Measurements from ENCODE around the gene NEO1.

Gene NEO1

DNA sequence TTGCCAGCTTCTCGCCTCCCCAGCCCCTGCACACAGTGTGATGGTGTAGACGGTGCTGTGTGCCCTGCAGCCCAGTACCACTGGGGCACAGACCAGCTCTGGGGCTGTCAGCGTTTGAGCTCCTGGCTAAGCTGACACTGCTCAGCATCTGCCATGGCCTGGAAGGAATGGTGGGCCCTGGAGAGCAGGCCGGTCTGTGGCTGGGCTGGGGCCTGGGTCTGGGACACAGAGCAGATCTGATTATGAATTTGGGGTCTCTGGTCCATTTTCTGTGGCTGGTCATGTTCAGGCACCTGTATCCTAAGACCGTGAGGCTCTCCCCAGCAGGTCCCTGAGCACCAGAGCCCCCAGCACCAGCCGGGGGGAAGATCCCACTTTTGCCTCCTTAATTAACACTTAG is 281.8 kb downstream of the NEO1 start:
- H3K4ac ChIP-seq (ENCODE audit: low read length) = no peak overlapping the region
- H3K79me1 ChIP-seq (ENCODE audit: low read depth, low read length) = no peaks in the 10 kb centered on the region
- no peak overlapping the region for H3K4me3 ChIP-seq (ENCODE audit: low read length in 2 of 2)
- no peak overlapping the region for H3K23ac ChIP-seq (ENCODE audit: low read depth, low read length, poor library complexity)
- no peak overlapping the region for H4K91ac ChIP-seq (ENCODE audit: low read depth, low read length, poor library complexity)
- no peak overlapping the region for H3K18ac ChIP-seq (ENCODE audit: low read length)
- no peaks in the 10 kb centered on the region for H3K9me3 ChIP-seq (replicated peaks in 1 of 2; ENCODE audit: control insufficient read depth in 2 of 2, insufficient read depth in 1 of 2, low read depth in 1 of 2, low read length in 2 of 2)
- WGBS, 2 donors (ENCODE audit: extremely low coverage in 2 of 2, insufficient read length in 2 of 2, insufficient replicate concordance in 1 of 2) = no CpG with 5 or more reads among the region's 6 CpGs
- no peak for DNase-seq (ENCODE audit: low spot score)
- H3K9ac ChIP-seq (ENCODE audit: low read depth, low read length, poor library complexity) = no peak overlapping the region
- H2BK12ac ChIP-seq (ENCODE audit: low read length) = no peak overlapping the region
- H3K4me1 ChIP-seq (ENCODE audit: control insufficient read depth in 2 of 2, insufficient read depth in 1 of 2, low read depth in 1 of 2, low read length in 2 of 2) = peaks cover 0 to 2% of the 10 kb centered on the region in 2 donors
- H2AFZ ChIP-seq (ENCODE audit: low read length) = no peak overlapping the region
- no peak overlapping the region for H3K14ac ChIP-seq (ENCODE audit: low read length)
- H3K4me2 ChIP-seq (ENCODE audit: insufficient read depth, low read length, poor library complexity, severe bottlenecking) = no peak overlapping the region
- no peak overlapping the region for H3K27ac ChIP-seq (replicated peaks; ENCODE audit: low read length)
- H2BK120ac ChIP-seq (ENCODE audit: low read depth, low read length) = no peak overlapping the region
- H2AK5ac ChIP-seq (ENCODE audit: low read depth, low read length) = no peak overlapping the region
- H3K27me3 ChIP-seq (ENCODE audit: control insufficient read depth in 3 of 3, insufficient read depth in 3 of 3, low read depth in 1 of 3, low read length in 3 of 3) = no peaks in the 10 kb centered on the region
- H4K8ac ChIP-seq (ENCODE audit: low read depth, low read length) = no peak overlapping the region
- no peak overlapping the region for H2BK5ac ChIP-seq (ENCODE audit: low read length)
- H2BK15ac ChIP-seq (ENCODE audit: low read length) = no peak overlapping the region
- no peaks in the 10 kb centered on the region for H3K36me3 ChIP-seq (replicated peaks in 1 of 2; ENCODE audit: control insufficient read depth in 2 of 2, insufficient read depth in 2 of 2, low read length in 2 of 2)

DNA sequence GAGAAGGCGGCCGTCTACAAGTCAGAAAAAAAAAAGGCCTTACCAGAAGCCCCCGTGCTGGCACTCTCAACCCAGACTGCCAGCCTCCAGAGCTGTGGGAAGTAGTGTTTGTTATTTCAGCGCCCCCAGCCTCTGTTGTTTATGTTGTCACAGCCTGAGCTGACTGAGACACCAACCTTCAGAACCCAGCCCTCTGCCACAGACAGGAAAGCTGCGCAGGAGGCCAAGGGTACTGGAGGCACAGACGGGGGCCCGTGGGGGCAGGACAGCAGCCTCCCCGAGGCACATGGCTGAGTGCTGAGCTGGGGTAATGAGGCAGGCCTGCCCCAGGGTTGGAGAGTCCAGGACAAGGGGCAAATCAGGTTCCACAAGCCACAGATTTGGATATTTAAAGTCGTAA is 282.8 kb downstream of the NEO1 start:
- no peak overlapping the region for H2BK12ac ChIP-seq (ENCODE audit: low read length)
- H3K36me3 ChIP-seq (replicated peaks in 1 of 2; ENCODE audit: control insufficient read depth in 2 of 2, insufficient read depth in 2 of 2, low read length in 2 of 2) = no peaks in the 10 kb centered on the region
- H3K4me1 ChIP-seq (ENCODE audit: control insufficient read depth in 2 of 2, insufficient read depth in 1 of 2, low read depth in 1 of 2, low read length in 2 of 2) = peaks cover 0 to 2% of the 10 kb centered on the region in 2 donors
- H2BK120ac ChIP-seq (ENCODE audit: low read depth, low read length) = no peak overlapping the region
- H2BK5ac ChIP-seq (ENCODE audit: low read length) = no peak overlapping the region
- H2AK5ac ChIP-seq (ENCODE audit: low read depth, low read length) = no peak overlapping the region
- no peak overlapping the region for H3K4me3 ChIP-seq (ENCODE audit: low read length in 2 of 2)
- H3K4me2 ChIP-seq (ENCODE audit: insufficient read depth, low read length, poor library complexity, severe bottlenecking) = no peak overlapping the region
- H3K14ac ChIP-seq (ENCODE audit: low read length) = peak overlapping the region; percentile 26
- no peaks in the 10 kb centered on the region for H3K79me1 ChIP-seq (ENCODE audit: low read depth, low read length)
- H2BK15ac ChIP-seq (ENCODE audit: low read length) = no peak overlapping the region
- no peak overlapping the region for H4K91ac ChIP-seq (ENCODE audit: low read depth, low read length, poor library complexity)
- H3K27ac ChIP-seq (replicated peaks; ENCODE audit: low read length) = no peak overlapping the region
- no peak overlapping the region for H4K8ac ChIP-seq (ENCODE audit: low read depth, low read length)
- no peak overlapping the region for H3K9ac ChIP-seq (ENCODE audit: low read depth, low read length, poor library complexity)
- H3K27me3 ChIP-seq (ENCODE audit: control insufficient read depth in 3 of 3, insufficient read depth in 3 of 3, low read depth in 1 of 3, low read length in 3 of 3) = no peaks in the 10 kb centered on the region
- H3K4ac ChIP-seq (ENCODE audit: low read length) = no peak overlapping the region
- H3K23ac ChIP-seq (ENCODE audit: low read depth, low read length, poor library complexity) = no peak overlapping the region
- WGBS, 2 donors (ENCODE audit: extremely low coverage in 2 of 2, insufficient read length in 2 of 2, insufficient replicate concordance in 1 of 2) = no CpG with 5 or more reads among the region's 9 CpGs
- DNase-seq (ENCODE audit: low spot score) = no peak
- H2AFZ ChIP-seq (ENCODE audit: low read length) = no peak overlapping the region
- H3K9me3 ChIP-seq (replicated peaks in 1 of 2; ENCODE audit: control insufficient read depth in 2 of 2, insufficient read depth in 1 of 2, low read depth in 1 of 2, low read length in 2 of 2) = no peaks in the 10 kb centered on the region
- no peak overlapping the region for H3K18ac ChIP-seq (ENCODE audit: low read length)

DNA sequence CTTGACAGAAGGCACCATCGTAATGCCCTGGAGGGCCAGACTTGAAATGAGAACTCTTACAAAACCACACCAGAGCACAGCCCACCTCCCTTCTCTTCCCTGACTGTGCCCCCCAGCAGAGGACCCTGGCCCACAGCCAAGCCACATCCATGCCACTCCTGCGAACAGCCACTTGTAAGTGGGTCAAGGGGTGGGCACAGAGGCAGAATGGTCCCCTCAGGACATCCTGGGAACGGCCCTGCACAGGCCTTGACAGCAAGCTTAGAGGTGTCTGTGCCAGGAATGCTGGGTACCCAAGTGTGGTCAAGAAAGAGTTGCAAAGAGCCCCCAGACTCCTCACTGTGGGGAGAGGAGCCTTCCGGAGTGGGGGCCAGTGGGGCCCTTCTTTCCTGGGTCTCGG is 283.2 kb downstream of the NEO1 start:
- H3K9me3 ChIP-seq (replicated peaks in 1 of 2; ENCODE audit: control insufficient read depth in 2 of 2, insufficient read depth in 1 of 2, low read depth in 1 of 2, low read length in 2 of 2) = no peaks in the 10 kb centered on the region
- no peak overlapping the region for H3K27ac ChIP-seq (replicated peaks; ENCODE audit: low read length)
- H3K18ac ChIP-seq (ENCODE audit: low read length) = no peak overlapping the region
- no peaks in the 10 kb centered on the region for H3K79me1 ChIP-seq (ENCODE audit: low read depth, low read length)
- H3K36me3 ChIP-seq (replicated peaks in 1 of 2; ENCODE audit: control insufficient read depth in 2 of 2, insufficient read depth in 2 of 2, low read length in 2 of 2) = no peaks in the 10 kb centered on the region
- H4K8ac ChIP-seq (ENCODE audit: low read depth, low read length) = no peak overlapping the region
- H3K27me3 ChIP-seq (ENCODE audit: control insufficient read depth in 3 of 3, insufficient read depth in 3 of 3, low read depth in 1 of 3, low read length in 3 of 3) = no peaks in the 10 kb centered on the region
- no peak overlapping the region for H3K23ac ChIP-seq (ENCODE audit: low read depth, low read length, poor library complexity)
- no peak overlapping the region for H2BK15ac ChIP-seq (ENCODE audit: low read length)
- H3K14ac ChIP-seq (ENCODE audit: low read length) = no peak overlapping the region
- no peaks in the 10 kb centered on the region for H3K4me1 ChIP-seq (ENCODE audit: control insufficient read depth in 2 of 2, insufficient read depth in 1 of 2, low read depth in 1 of 2, low read length in 2 of 2)
- H2BK5ac ChIP-seq (ENCODE audit: low read length) = no peak overlapping the region
- no peak overlapping the region for H3K4me2 ChIP-seq (ENCODE audit: insufficient read depth, low read length, poor library complexity, severe bottlenecking)
- WGBS, 2 donors (ENCODE audit: extremely low coverage in 2 of 2, insufficient read length in 2 of 2, insufficient replicate concordance in 1 of 2) = no CpG with 5 or more reads among the region's 5 CpGs
- no peak overlapping the region for H3K4me3 ChIP-seq (ENCODE audit: low read length in 2 of 2)
- H2BK12ac ChIP-seq (ENCODE audit: low read length) = no peak overlapping the region
- no peak overlapping the region for H2AFZ ChIP-seq (ENCODE audit: low read length)
- no peak overlapping the region for H3K4ac ChIP-seq (ENCODE audit: low read length)
- no peak for DNase-seq (ENCODE audit: low spot score)
- no peak overlapping the region for H3K9ac ChIP-seq (ENCODE audit: low read depth, low read length, poor library complexity)
- H2BK120ac ChIP-seq (ENCODE audit: low read depth, low read length) = no peak overlapping the region
- no peak overlapping the region for H4K91ac ChIP-seq (ENCODE audit: low read depth, low read length, poor library complexity)
- H2AK5ac ChIP-seq (ENCODE audit: low read depth, low read length) = no peak overlapping the region

DNA sequence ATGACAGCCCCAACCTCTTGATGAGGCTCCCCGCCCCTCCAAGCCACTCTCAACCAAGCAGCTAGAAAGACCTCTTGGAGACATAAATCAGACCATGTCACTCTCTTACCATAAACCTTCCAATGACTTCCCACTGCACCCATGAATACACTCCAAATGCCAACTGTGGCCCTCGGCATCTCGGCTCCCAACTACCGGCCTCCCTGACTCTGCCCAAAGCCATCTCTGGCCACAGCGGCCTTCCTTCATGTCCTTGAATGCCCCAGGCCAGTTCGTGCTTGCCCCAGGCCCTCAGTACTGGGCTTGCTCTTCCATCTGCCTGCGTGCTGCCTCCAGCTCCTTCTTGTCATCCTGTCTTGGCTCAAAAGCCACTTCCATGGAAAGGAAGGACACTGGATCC is 284.5 kb downstream of the NEO1 start:
- H3K9ac ChIP-seq (ENCODE audit: low read depth, low read length, poor library complexity) = no peak overlapping the region
- no peak overlapping the region for H3K18ac ChIP-seq (ENCODE audit: low read length)
- no peak overlapping the region for H2BK120ac ChIP-seq (ENCODE audit: low read depth, low read length)
- H3K4me3 ChIP-seq (ENCODE audit: low read length in 2 of 2) = no peak overlapping the region
- H3K36me3 ChIP-seq (replicated peaks in 1 of 2; ENCODE audit: control insufficient read depth in 2 of 2, insufficient read depth in 2 of 2, low read length in 2 of 2) = no peaks in the 10 kb centered on the region
- no peak overlapping the region for H2AK5ac ChIP-seq (ENCODE audit: low read depth, low read length)
- DNase-seq (ENCODE audit: low spot score) = no peak
- no peak overlapping the region for H3K14ac ChIP-seq (ENCODE audit: low read length)
- no peak overlapping the region for H2BK12ac ChIP-seq (ENCODE audit: low read length)
- no peaks in the 10 kb centered on the region for H3K27me3 ChIP-seq (ENCODE audit: control insufficient read depth in 3 of 3, insufficient read depth in 3 of 3, low read depth in 1 of 3, low read length in 3 of 3)
- WGBS, 2 donors (ENCODE audit: extremely low coverage in 2 of 2, insufficient read length in 2 of 2, insufficient replicate concordance in 1 of 2) = no CpG with 5 or more reads among the region's 7 CpGs
- H3K27ac ChIP-seq (replicated peaks; ENCODE audit: low read length) = no peak overlapping the region
- no peak overlapping the region for H2AFZ ChIP-seq (ENCODE audit: low read length)
- no peak overlapping the region for H2BK15ac ChIP-seq (ENCODE audit: low read length)
- no peak overlapping the region for H4K91ac ChIP-seq (ENCODE audit: low read depth, low read length, poor library complexity)
- H3K4ac ChIP-seq (ENCODE audit: low read length) = no peak overlapping the region
- no peaks in the 10 kb centered on the region for H3K4me1 ChIP-seq (ENCODE audit: control insufficient read depth in 2 of 2, insufficient read depth in 1 of 2, low read depth in 1 of 2, low read length in 2 of 2)
- H3K4me2 ChIP-seq (ENCODE audit: insufficient read depth, low read length, poor library complexity, severe bottlenecking) = no peak overlapping the region
- no peak overlapping the region for H4K8ac ChIP-seq (ENCODE audit: low read depth, low read length)
- H2BK5ac ChIP-seq (ENCODE audit: low read length) = no peak overlapping the region
- no peak overlapping the region for H3K23ac ChIP-seq (ENCODE audit: low read depth, low read length, poor library complexity)
- H3K79me1 ChIP-seq (ENCODE audit: low read depth, low read length) = no peaks in the 10 kb centered on the region
- H3K9me3 ChIP-seq (replicated peaks in 1 of 2; ENCODE audit: control insufficient read depth in 2 of 2, insufficient read depth in 1 of 2, low read depth in 1 of 2, low read length in 2 of 2) = no peaks in the 10 kb centered on the region
